ENCODE data around the gene ARSB.

The ARSB gene

GRCh38 chr5:78811121-78811817, 173.8 kb downstream of the ARSB start:
- H3K9me3 ChIP-seq (ENCODE audit: control insufficient read depth, low read length): no peaks in the 10 kb centered on the region
- no peak overlapping the region for H3K4me3 ChIP-seq (ENCODE audit: insufficient read depth, low read depth, low read length, poor library complexity, severe bottlenecking)
- H3K36me3 ChIP-seq (ENCODE audit: control insufficient read depth, insufficient read depth, low read length): no peaks in the 10 kb centered on the region
- H3K4me1 ChIP-seq (ENCODE audit: control insufficient read depth, insufficient read depth, low read length, poor library complexity, severe bottlenecking): no peaks in the 10 kb centered on the region
- no peak overlapping the region for H3K27ac ChIP-seq (ENCODE audit: insufficient read depth, low read length, poor library complexity, severe bottlenecking)
- no peaks in the 10 kb centered on the region for H3K27me3 ChIP-seq (replicated peaks; ENCODE audit: control insufficient read depth, insufficient read depth, low read length, poor library complexity, severe bottlenecking)
- no peak for DNase-seq

GRCh38 chr5:78810098-78810920, 174.8 kb downstream of the ARSB start:
- Histone ChIP-seq H3K36me3 (ENCODE audit: control insufficient read depth, insufficient read depth, low read length) (no peaks in the 10 kb centered on the region), H3K9me3 (ENCODE audit: control insufficient read depth, low read length) (no peaks in the 10 kb centered on the region), H3K4me3 (ENCODE audit: insufficient read depth, low read depth, low read length, poor library complexity, severe bottlenecking) (no peak overlapping the region), H3K27ac (ENCODE audit: insufficient read depth, low read length, poor library complexity, severe bottlenecking) (no peak overlapping the region), H3K27me3 (replicated peaks; ENCODE audit: control insufficient read depth, insufficient read depth, low read length, poor library complexity, severe bottlenecking) (no peaks in the 10 kb centered on the region), H3K4me1 (ENCODE audit: control insufficient read depth, insufficient read depth, low read length, poor library complexity, severe bottlenecking) (no peaks in the 10 kb centered on the region)
- no peak for DNase-seq

DNA sequence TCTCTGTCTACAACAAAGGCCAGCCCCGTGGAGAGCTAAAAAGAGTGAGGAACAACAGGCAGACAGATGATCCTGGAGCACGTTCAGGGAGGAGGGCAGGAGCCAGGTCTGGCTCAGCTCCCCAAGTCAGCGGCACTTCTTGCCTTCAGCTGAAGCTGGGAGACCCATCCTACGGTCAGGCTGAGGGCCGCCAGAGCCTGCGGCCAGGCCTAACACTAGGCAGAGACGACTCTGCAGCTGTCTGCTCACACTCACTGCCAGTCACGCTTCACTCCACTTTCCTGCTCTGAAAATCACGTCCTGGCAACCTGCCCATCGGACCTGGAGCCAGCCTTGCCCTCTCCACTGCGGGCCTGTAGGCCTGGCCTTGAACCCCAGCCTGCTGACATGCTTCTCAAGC, 175.7 kb downstream of the ARSB start:
- no peaks in the 10 kb centered on the region for H3K4me1 ChIP-seq (ENCODE audit: control insufficient read depth, insufficient read depth, low read length, poor library complexity, severe bottlenecking)
- H3K9me3 ChIP-seq (ENCODE audit: control insufficient read depth, low read length): no peaks in the 10 kb centered on the region
- no peak for DNase-seq
- no peak overlapping the region for H3K4me3 ChIP-seq (ENCODE audit: insufficient read depth, low read depth, low read length, poor library complexity, severe bottlenecking)
- no peaks in the 10 kb centered on the region for H3K36me3 ChIP-seq (ENCODE audit: control insufficient read depth, insufficient read depth, low read length)
- no peak overlapping the region for H3K27ac ChIP-seq (ENCODE audit: insufficient read depth, low read length, poor library complexity, severe bottlenecking)
- no peaks in the 10 kb centered on the region for H3K27me3 ChIP-seq (replicated peaks; ENCODE audit: control insufficient read depth, insufficient read depth, low read length, poor library complexity, severe bottlenecking)

- Histone ChIP-seq H3K4me3 (ENCODE audit: insufficient read depth, low read depth, low read length, poor library complexity, severe bottlenecking) (no peak overlapping the region), H3K4me1 (ENCODE audit: control insufficient read depth, insufficient read depth, low read length, poor library complexity, severe bottlenecking) (no peaks in the 10 kb centered on the region), H3K27ac (ENCODE audit: insufficient read depth, low read length, poor library complexity, severe bottlenecking) (no peak overlapping the region), H3K9me3 (ENCODE audit: control insufficient read depth, low read length) (no peaks in the 10 kb centered on the region), H3K36me3 (ENCODE audit: control insufficient read depth, insufficient read depth, low read length) (no peaks in the 10 kb centered on the region), H3K27me3 (replicated peaks; ENCODE audit: control insufficient read depth, insufficient read depth, low read length, poor library complexity, severe bottlenecking) (no peaks in the 10 kb centered on the region)
- DNase-seq: no peak
Observed at GRCh38 chr5:78808818-78809217, 176.3 kb downstream of the ARSB start.

DNA sequence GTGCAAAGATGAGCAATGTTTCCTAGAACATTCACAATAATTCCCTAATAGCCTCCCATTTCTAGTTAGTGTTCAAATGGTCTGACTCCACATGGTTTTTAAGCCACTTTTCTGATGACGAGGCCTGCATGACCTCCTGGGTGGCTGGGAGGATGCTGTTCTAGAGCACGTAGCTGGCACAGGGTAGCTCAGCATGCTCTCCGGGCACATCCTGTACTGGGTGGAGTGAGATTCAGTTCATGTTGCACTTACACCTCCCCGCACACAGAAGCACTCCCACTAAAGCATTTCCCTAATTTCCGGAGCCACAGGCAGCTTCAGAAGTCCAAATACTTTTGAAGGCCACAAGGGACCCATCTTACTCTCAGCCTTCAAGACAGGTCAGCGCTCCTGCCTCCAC, 176.7 kb downstream of the ARSB start:
- H3K9me3 ChIP-seq (ENCODE audit: control insufficient read depth, low read length): no peaks in the 10 kb centered on the region
- no peak for DNase-seq
- H3K4me3 ChIP-seq (ENCODE audit: insufficient read depth, low read depth, low read length, poor library complexity, severe bottlenecking): no peak overlapping the region
- no peaks in the 10 kb centered on the region for H3K27me3 ChIP-seq (replicated peaks; ENCODE audit: control insufficient read depth, insufficient read depth, low read length, poor library complexity, severe bottlenecking)
- no peak overlapping the region for H3K27ac ChIP-seq (ENCODE audit: insufficient read depth, low read length, poor library complexity, severe bottlenecking)
- H3K4me1 ChIP-seq (ENCODE audit: control insufficient read depth, insufficient read depth, low read length, poor library complexity, severe bottlenecking): no peaks in the 10 kb centered on the region
- no peaks in the 10 kb centered on the region for H3K36me3 ChIP-seq (ENCODE audit: control insufficient read depth, insufficient read depth, low read length)

DNA sequence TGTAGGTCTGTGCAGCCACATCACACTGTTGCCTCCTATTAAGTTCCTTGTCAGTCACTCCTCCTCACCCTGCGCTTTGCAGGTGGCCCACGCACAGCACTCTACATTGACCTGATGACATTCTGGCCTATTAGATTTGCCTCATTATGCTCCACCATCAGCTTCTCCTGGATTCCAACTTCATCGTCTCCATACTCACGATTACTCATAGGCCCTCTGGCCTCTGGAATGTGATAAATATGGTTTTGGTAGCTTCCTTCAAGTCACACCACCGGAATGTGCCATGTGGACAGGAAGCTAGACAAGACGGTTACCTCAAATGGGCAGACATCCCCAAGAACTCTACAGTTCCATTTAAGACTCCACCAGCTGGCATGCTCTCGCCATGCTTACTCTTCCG, 178.6 kb downstream of the ARSB start:
- Histone ChIP-seq H3K27ac (ENCODE audit: insufficient read depth, low read length, poor library complexity, severe bottlenecking) (no peak overlapping the region), H3K4me3 (ENCODE audit: insufficient read depth, low read depth, low read length, poor library complexity, severe bottlenecking) (no peak overlapping the region), H3K27me3 (replicated peaks; ENCODE audit: control insufficient read depth, insufficient read depth, low read length, poor library complexity, severe bottlenecking) (no peaks in the 10 kb centered on the region), H3K36me3 (ENCODE audit: control insufficient read depth, insufficient read depth, low read length) (no peaks in the 10 kb centered on the region), H3K4me1 (ENCODE audit: control insufficient read depth, insufficient read depth, low read length, poor library complexity, severe bottlenecking) (no peaks in the 10 kb centered on the region), H3K9me3 (ENCODE audit: control insufficient read depth, low read length) (no peaks in the 10 kb centered on the region)
- DNase-seq: no peak

DNA sequence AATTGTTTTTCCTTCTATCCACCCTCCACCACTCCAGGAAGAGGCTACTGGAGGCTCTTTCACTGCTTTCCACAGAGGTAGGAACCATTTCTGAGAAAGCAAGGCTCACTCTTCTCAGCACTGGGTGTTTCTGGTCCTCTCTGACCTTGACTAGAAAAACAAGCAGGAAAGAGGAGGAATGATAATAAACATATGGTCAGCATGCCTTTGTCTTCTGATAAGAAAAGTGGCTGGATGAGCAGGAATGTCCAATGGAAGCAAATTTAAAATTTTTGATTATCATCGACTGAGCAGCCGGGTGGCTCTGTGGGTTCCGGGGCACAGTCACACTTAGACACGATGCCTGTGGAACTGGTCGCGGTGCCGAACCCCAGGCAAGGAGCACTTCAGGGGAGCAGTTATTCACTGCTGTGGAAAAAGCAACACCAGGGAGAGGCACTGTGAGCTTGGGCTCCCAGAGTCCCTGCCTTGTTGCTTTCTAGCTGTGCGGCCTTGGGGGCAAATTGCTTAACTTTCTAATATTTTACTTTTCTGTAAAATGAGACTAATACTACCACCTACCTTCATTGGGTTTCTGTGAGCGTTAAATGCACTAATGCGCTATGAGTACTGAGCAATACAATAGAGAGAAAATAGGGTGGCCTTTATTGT, 179.5 kb downstream of the ARSB start:
- Histone ChIP-seq H3K9me3 (ENCODE audit: control insufficient read depth, low read length) (no peaks in the 10 kb centered on the region), H3K36me3 (ENCODE audit: control insufficient read depth, insufficient read depth, low read length) (no peaks in the 10 kb centered on the region), H3K4me3 (ENCODE audit: insufficient read depth, low read depth, low read length, poor library complexity, severe bottlenecking) (no peak overlapping the region), H3K4me1 (ENCODE audit: control insufficient read depth, insufficient read depth, low read length, poor library complexity, severe bottlenecking) (no peaks in the 10 kb centered on the region), H3K27me3 (replicated peaks; ENCODE audit: control insufficient read depth, insufficient read depth, low read length, poor library complexity, severe bottlenecking) (no peaks in the 10 kb centered on the region), H3K27ac (ENCODE audit: insufficient read depth, low read length, poor library complexity, severe bottlenecking) (no peak overlapping the region)
- DNase-seq: no peak

DNA sequence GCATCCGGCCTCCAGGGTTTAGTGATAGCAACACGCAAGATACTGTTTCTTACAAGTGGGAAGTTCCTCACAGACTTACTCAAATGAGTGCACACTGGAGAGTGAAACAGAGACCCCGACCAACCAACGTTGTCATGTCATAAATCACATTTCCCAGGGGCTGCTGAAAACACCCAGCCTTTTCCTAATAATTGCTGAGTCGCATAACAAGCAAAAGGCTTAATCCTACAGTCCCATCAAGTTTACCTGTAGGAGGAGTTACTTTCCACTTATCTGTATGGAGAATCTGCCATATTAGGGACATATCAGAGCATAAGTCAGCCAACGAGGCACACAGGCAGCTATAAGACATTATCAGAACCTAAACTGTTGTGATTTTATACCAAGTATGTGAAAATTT, 180.1 kb downstream of the ARSB start:
- H3K36me3 ChIP-seq (ENCODE audit: control insufficient read depth, insufficient read depth, low read length): no peaks in the 10 kb centered on the region

GRCh38 chr5:78803941-78804340, 181.2 kb downstream of the ARSB start:
- Histone ChIP-seq H3K36me3 (ENCODE audit: control insufficient read depth, insufficient read depth, low read length) (no peaks in the 10 kb centered on the region), H3K27ac (ENCODE audit: insufficient read depth, low read length, poor library complexity, severe bottlenecking) (no peak overlapping the region), H3K9me3 (ENCODE audit: control insufficient read depth, low read length) (no peaks in the 10 kb centered on the region), H3K27me3 (replicated peaks; ENCODE audit: control insufficient read depth, insufficient read depth, low read length, poor library complexity, severe bottlenecking) (no peaks in the 10 kb centered on the region), H3K4me3 (ENCODE audit: insufficient read depth, low read depth, low read length, poor library complexity, severe bottlenecking) (no peak overlapping the region), H3K4me1 (ENCODE audit: control insufficient read depth, insufficient read depth, low read length, poor library complexity, severe bottlenecking) (no peaks in the 10 kb centered on the region)
- no peak for DNase-seq

More for the DNA sequence above, 180.1 kb downstream of the ARSB start:
- no peak for DNase-seq
- no peak overlapping the region for H3K4me3 ChIP-seq (ENCODE audit: insufficient read depth, low read depth, low read length, poor library complexity, severe bottlenecking)
- no peaks in the 10 kb centered on the region for H3K4me1 ChIP-seq (ENCODE audit: control insufficient read depth, insufficient read depth, low read length, poor library complexity, severe bottlenecking)
- H3K27ac ChIP-seq (ENCODE audit: insufficient read depth, low read length, poor library complexity, severe bottlenecking): no peak overlapping the region
- no peaks in the 10 kb centered on the region for H3K27me3 ChIP-seq (replicated peaks; ENCODE audit: control insufficient read depth, insufficient read depth, low read length, poor library complexity, severe bottlenecking)
- no peaks in the 10 kb centered on the region for H3K9me3 ChIP-seq (ENCODE audit: control insufficient read depth, low read length)

GRCh38 chr5:78803353-78803752, 181.8 kb downstream of the ARSB start:
- Histone ChIP-seq H3K36me3 (ENCODE audit: control insufficient read depth, insufficient read depth, low read length) (no peaks in the 10 kb centered on the region), H3K4me1 (ENCODE audit: control insufficient read depth, insufficient read depth, low read length, poor library complexity, severe bottlenecking) (no peaks in the 10 kb centered on the region), H3K27ac (ENCODE audit: insufficient read depth, low read length, poor library complexity, severe bottlenecking) (no peak overlapping the region), H3K4me3 (ENCODE audit: insufficient read depth, low read depth, low read length, poor library complexity, severe bottlenecking) (no peak overlapping the region), H3K9me3 (ENCODE audit: control insufficient read depth, low read length) (no peaks in the 10 kb centered on the region), H3K27me3 (replicated peaks; ENCODE audit: control insufficient read depth, insufficient read depth, low read length, poor library complexity, severe bottlenecking) (no peaks in the 10 kb centered on the region)
- no peak for DNase-seq
